Measurements from ENCODE around the gene RIOK1. TPM values are rescaled to one million over a fixed set of nuclear protein-coding genes. Genes with fewer than 3 reads are reported as not detected.

The RIOK1 gene
- polyA plus RNA-seq, 3 donors = 7.7 to 14.6 (median 8.8) TPM

DNA sequence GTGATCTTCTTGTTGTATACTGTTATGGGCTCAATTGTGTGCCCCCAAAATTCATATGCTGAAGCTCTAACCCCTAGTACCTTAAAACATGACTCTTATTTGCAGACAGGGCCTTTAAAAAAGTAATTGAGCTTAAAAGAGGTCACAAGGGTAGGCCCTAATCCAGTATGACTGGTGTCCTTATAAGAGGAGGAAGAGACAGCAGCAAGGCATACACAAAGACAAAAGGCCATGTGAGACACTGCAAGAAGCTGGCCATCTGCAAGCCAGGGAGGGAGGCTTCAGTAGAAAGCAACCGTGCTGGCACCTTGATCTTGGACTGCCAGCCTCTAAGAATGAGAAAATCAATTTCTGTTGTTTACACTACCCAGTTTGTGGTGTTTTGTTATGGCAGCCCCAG, 8.5 kb upstream of the RIOK1 start:
- H3K4me2 ChIP-seq (replicated peaks; ENCODE audit: extremely low read depth, low read length, poor library complexity, severe bottlenecking) = no peak overlapping the region
- no peaks in the 10 kb centered on the region for H3K27me3 ChIP-seq (ENCODE audit: control insufficient read depth in 2 of 2, insufficient read depth in 2 of 2, low read length in 2 of 2)
- H4K20me1 ChIP-seq (ENCODE audit: insufficient read depth, low read length) = no peaks in the 10 kb centered on the region
- no peaks in the 10 kb centered on the region for H3K36me3 ChIP-seq (replicated peaks in 1 of 2; ENCODE audit: control insufficient read depth in 1 of 2, insufficient read depth in 2 of 2, low read length in 2 of 2)
- no peaks in the 10 kb centered on the region for H3K9me3 ChIP-seq (replicated peaks in 1 of 2; ENCODE audit: control insufficient read depth in 1 of 2, insufficient read depth in 1 of 2, low read length in 2 of 2)
- intact Hi-C loops (cut with micrococcal nuclease) = loop anchor here in 1 of 2 donors (10.0 kb wide), 2 partner anchors 46 to 116 kb away; no protein-coding TSS in a partner anchor
- no peak overlapping the region for H3K27ac Mint-ChIP-seq
- no peaks in the 10 kb centered on the region for H3K4me1 ChIP-seq (ENCODE audit: control insufficient read depth in 1 of 2, insufficient read depth in 2 of 2, low read length in 2 of 2)
- H3K36me3 Mint-ChIP-seq = no peaks in the 10 kb centered on the region
- H3K4me1 Mint-ChIP-seq = peaks cover 5% of the 10 kb centered on the region
- H3K4me3 ChIP-seq (replicated peaks in 1 of 3; ENCODE audit: low read depth in 2 of 3, low read length in 3 of 3) = no peak overlapping the region
- H3K9me3 Mint-ChIP-seq = peaks cover 0 to 2% (median 0%) of the 10 kb centered on the region in 7 donors
- H3K79me2 ChIP-seq (ENCODE audit: insufficient read depth, low read length) = no peaks in the 10 kb centered on the region
- DNase-seq = no peak
- H3K4me3 Mint-ChIP-seq = no peak overlapping the region
- H2AFZ ChIP-seq (ENCODE audit: insufficient read depth, low read depth, low read length, poor library complexity, severe bottlenecking) = no peak overlapping the region
- WGBS (ENCODE audit: insufficient coverage) = no CpG with 5 or more reads among the region's 1 CpG
- H3K27ac ChIP-seq (ENCODE audit: low read depth in 1 of 2, low read length in 2 of 2) = no peak overlapping the region
- no peak overlapping the region for H3K9ac ChIP-seq (ENCODE audit: insufficient read depth, low read length, poor library complexity, severe bottlenecking)
- TF ChIP-seq, protein P1, sequence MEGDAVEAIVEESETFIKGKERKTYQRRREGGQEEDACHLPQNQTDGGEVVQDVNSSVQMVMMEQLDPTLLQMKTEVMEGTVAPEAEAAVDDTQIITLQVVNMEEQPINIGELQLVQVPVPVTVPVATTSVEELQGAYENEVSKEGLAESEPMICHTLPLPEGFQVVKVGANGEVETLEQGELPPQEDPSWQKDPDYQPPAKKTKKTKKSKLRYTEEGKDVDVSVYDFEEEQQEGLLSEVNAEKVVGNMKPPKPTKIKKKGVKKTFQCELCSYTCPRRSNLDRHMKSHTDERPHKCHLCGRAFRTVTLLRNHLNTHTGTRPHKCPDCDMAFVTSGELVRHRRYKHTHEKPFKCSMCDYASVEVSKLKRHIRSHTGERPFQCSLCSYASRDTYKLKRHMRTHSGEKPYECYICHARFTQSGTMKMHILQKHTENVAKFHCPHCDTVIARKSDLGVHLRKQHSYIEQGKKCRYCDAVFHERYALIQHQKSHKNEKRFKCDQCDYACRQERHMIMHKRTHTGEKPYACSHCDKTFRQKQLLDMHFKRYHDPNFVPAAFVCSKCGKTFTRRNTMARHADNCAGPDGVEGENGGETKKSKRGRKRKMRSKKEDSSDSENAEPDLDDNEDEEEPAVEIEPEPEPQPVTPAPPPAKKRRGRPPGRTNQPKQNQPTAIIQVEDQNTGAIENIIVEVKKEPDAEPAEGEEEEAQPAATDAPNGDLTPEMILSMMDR (IDR thresholded peaks at IDR 0.05) = no peak
- peaks cover 0 to 2% (median 2%) of the 10 kb centered on the region in 3 donors for H3K27me3 Mint-ChIP-seq (ENCODE audit: low read depth in 3 of 3)

DNA sequence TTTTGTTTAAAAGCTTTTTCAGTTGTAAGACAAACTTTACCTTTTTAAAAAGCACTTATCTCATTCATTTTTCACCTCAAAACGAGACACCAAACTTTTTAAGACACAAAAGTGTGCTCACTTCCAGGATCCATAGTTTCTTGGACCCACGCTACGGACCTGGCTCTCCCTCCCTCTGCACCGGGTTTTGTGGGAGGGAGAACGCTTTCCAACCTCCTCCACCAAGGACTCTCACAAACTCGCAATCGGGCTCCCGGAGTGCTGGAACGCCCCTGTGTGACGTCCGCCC, 502 bp upstream of the RIOK1 start:
- H3K27ac Mint-ChIP-seq = peak overlapping the region; percentile 96 to 99 (median 97)
- H3K36me3 ChIP-seq (replicated peaks in 1 of 2; ENCODE audit: control insufficient read depth in 1 of 2, insufficient read depth in 2 of 2, low read length in 2 of 2) = peaks cover 12 to 13% of the 10 kb centered on the region in 2 donors
- H3K4me1 Mint-ChIP-seq = peaks cover 33% of the 10 kb centered on the region
- H3K9me3 Mint-ChIP-seq = peaks cover 0 to 1% (median 0%) of the 10 kb centered on the region in 7 donors
- H3K4me1 ChIP-seq (ENCODE audit: control insufficient read depth in 1 of 2, insufficient read depth in 2 of 2, low read length in 2 of 2) = peaks cover 26 to 29% of the 10 kb centered on the region in 2 donors
- 0% methylated on average over 7 of the region's 11 CpGs for WGBS (ENCODE audit: insufficient coverage)
- peak overlapping the region; percentile 95 for H2AFZ ChIP-seq (ENCODE audit: insufficient read depth, low read depth, low read length, poor library complexity, severe bottlenecking)
- H3K79me2 ChIP-seq (ENCODE audit: insufficient read depth, low read length) = peaks cover 34% of the 10 kb centered on the region
- no peaks in the 10 kb centered on the region for H3K27me3 ChIP-seq (ENCODE audit: control insufficient read depth in 2 of 2, insufficient read depth in 2 of 2, low read length in 2 of 2)
- peak overlapping the region; percentile 88 for H3K4me2 ChIP-seq (replicated peaks; ENCODE audit: extremely low read depth, low read length, poor library complexity, severe bottlenecking)
- H3K4me3 ChIP-seq (replicated peaks in 1 of 3; ENCODE audit: low read depth in 2 of 3, low read length in 3 of 3) = peak overlapping the region; percentile 76 to 99 (median 88)
- peak overlapping the region; percentile 99 for H3K27ac ChIP-seq (ENCODE audit: low read depth in 1 of 2, low read length in 2 of 2)
- intact Hi-C loops (cut with micrococcal nuclease) = loop anchor here (5.0 to 10.0 kb wide), 3 partner anchors 54 to 124 kb away; partner anchors contain the start of gene SSR1 (in 1 of the 2)
- no peaks in the 10 kb centered on the region for H3K9me3 ChIP-seq (replicated peaks in 1 of 2; ENCODE audit: control insufficient read depth in 1 of 2, insufficient read depth in 1 of 2, low read length in 2 of 2)
- H3K36me3 Mint-ChIP-seq = peaks cover 14 to 18% of the 10 kb centered on the region in 2 donors
- TF ChIP-seq, protein P1 (IDR thresholded peaks at IDR 0.05) = no peak
- no peak for DNase-seq
- H3K27me3 Mint-ChIP-seq (ENCODE audit: low read depth in 3 of 3) = no peaks in the 10 kb centered on the region
- peak overlapping the region; percentile 93 for H3K9ac ChIP-seq (ENCODE audit: insufficient read depth, low read length, poor library complexity, severe bottlenecking)
- H4K20me1 ChIP-seq (ENCODE audit: insufficient read depth, low read length) = peaks cover 5% of the 10 kb centered on the region
- H3K4me3 Mint-ChIP-seq = peak overlapping the region; percentile 96 to 99

Measured in CD14-positive monocyte (primary cell).